ENCODE results near the gene SLC7A8.
"Not testable (repeated sequence)": the region's sequence is repeated elsewhere in the genome, so short reads cannot be mapped to it uniquely, and the experiment has no call there.

The SLC7A8 gene

GRCh38 chr14:23183479-23183878 is at the start of gene SLC7A8:
TSS of gene SLC7A8 (minus strand) at chr14:23183660. CDS start at chr14:23182914, 746 bp downstream.
- no peak for DNase-seq

- not testable (repeated sequence) for DNase-seq
Observed at GRCh38 chr14:23232241-23232808, 48.9 kb upstream of the SLC7A8 start.

DNA sequence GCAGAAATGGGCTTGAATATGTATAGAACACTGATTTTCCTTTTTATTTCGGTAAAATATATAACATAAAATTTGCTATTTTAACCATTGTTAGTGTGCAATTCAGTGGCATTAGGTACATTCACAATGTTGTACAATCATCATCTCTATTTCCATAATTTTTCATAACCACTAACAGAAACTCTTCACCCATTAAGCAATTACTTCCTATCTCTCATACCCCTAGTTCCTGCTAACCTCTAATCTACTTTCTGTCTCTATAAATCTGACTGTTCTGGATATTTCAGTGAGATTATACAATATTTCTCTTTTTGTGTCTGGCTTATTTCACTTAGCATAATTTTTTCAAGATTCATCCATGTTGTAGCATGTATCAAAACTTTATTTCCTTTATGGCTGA is 45.4 kb upstream of the SLC7A8 start:
- no peak for DNase-seq

- DNase-seq = no peak
Observed at GRCh38 chr14:23227566-23227965, 44.1 kb upstream of the SLC7A8 start.

- DNase-seq = not testable (repeated sequence)
Observed at GRCh38 chr14:23224958-23225357, 41.5 kb upstream of the SLC7A8 start.

DNA sequence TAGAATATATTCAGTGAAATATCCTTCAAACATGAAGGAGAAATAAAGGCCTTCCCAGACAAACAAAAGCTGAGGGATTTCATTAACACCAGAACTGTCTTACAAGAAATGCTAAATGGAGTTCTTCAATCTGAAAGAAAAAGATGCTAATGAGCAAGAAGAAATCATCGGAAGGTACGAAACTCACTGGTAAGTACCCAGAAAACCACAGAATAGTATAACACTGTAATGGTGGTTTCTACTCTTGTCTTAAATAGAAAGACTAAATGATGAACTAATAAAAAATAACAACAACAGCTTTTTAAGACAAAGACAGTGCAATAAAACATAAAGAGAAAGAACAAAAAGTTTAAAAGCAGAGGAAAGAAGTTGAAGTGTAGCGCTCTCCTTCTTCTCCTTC is 35.6 kb upstream of the SLC7A8 start:
- DNase-seq = no peak

- no peak for DNase-seq
Observed at GRCh38 chr14:23217032-23218020, 33.9 kb upstream of the SLC7A8 start.

GRCh38 chr14:23215421-23215820 is 32.0 kb upstream of the SLC7A8 start:
- no peak for DNase-seq

GRCh38 chr14:23209651-23210423 is 26.4 kb upstream of the SLC7A8 start:
- DNase-seq = no peak

- no peak for DNase-seq
Observed at GRCh38 chr14:23208324-23208723, 24.9 kb upstream of the SLC7A8 start.

- no peak for DNase-seq
Observed at GRCh38 chr14:23207146-23207540, 23.7 kb upstream of the SLC7A8 start.

DNA sequence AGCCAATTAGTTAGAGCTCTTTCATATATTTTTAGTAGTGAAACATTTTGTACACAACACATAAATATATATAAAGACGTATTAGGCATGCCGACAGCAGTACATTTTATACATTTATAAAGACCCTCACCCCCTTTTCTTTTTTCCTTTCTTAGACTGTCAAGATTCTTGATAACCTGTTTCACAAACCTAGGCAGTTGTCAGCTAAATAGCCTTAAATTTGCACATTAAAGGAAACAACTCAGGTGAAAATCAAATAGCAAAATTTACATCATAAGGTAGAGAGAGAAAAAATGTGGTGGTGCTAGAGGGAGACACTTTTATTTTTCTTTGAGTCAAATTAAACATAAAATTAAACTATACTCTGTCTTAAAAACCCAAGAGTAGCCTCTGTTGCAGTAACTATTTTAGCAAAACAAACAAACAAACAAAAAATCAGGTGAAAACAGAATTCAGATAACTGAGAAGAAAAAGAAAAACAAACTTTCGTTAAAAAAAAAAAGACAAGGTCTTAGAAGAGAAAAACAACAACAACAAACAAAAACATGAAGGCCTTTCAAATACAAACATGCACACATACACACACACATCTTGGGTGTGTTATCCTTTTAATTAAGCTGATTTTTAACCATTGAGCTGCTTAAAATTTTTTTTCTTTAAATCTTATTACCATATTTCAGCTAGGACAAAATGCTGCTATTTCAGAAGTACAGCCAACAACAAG is 23.1 kb upstream of the SLC7A8 start:
- no peak for DNase-seq

DNA sequence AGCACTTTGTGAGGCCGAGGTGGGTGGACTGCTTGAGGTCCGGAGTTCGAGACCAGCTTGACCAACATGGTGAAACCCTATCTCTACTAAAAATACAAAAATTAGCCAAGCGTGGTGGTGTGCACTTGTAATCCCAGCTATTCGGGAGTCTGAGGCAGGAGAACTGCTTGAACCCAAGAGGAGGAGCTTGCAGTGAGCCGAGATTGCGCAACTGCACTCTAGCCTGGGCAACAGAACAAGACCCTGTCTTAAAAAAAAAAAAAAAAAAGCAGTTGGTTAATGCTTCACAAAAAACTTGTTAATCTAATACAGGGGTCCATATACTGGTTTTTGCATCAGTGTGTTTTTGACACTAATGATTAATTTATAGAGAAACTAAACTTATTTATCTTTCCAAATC is 18.5 kb upstream of the SLC7A8 start:
- no peak for DNase-seq

DNA sequence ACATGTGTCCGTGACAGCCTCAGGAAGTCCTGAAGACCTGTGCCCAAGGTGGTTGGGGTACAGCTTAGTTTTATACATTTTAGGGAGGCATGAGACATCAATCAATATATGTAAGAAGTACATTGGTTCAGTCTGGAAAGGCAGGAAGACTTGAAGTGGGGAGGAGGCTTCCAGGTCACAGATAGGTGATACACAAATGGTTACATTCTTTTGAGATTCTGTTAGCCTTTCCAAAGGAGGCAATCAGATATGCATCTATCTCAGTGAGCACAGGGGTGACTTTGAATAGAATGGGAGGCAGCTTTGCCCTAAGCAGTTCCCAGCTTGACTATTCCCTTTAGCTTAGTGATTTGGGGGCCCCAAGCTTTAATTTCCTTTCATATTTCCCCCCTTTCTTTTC is 15.7 kb upstream of the SLC7A8 start:
- not testable (repeated sequence) for DNase-seq

GRCh38 chr14:23196487-23196886 is 13.0 kb upstream of the SLC7A8 start:
- not testable (repeated sequence) for DNase-seq

- DNase-seq = no peak
Observed at GRCh38 chr14:23195552-23196101, 12.2 kb upstream of the SLC7A8 start.

DNA sequence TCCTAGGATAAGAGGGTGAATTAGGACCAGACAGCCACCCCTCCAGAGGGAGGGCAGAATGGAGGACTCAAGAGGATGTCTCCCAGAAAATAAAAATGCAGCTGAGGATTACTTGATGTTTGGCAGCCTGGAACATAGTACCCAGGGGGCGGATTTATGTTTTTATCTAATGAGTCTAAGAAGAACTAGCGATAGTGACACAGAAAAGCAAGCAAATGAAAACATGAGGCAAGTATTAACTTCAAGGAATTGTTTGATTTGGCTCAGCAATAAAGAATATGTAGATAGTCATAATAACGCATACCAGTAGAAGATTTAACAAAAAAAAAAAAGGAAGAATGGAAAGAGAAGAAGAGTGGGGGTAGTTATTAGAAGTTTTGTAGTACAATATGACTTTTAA is 10.0 kb upstream of the SLC7A8 start:
- no peak for DNase-seq

- DNase-seq = no peak
Observed at GRCh38 chr14:23187925-23188324, 4.5 kb upstream of the SLC7A8 start.

DNA sequence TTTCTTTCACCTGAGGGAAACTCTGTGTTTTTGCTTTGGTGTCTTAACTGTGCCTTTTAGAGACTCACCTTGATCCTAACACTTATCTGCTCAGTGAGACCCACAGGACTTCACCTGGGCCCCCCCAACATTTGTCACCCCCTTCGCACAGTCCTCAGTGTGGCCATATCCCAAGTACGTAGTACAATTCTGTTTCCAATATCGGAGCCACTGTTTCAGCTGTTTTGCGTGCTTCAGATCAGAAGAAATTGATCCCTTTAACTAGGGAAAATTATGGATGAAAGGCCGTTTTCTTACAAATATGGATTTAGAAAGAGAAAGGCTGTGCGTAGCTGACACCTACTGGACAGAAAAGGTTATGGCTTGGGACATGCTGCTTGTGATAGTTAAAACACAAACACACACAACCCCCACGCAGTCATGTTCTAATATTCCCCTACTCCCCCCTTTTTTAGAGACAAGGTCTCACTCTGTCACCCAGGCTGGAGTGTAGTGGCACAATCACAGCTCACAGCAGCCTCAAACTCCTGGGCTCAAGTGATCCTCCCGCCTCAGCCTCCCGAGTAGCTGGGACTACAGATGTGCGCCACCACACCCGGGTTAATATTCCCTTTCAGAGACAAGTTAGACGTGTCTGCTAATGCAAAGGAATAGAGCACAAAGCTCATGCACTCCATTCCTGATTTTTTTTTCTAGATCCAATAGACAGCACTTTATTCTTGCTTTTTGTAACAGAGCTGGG is 3.6 kb upstream of the SLC7A8 start:
- no peak for DNase-seq

DNA sequence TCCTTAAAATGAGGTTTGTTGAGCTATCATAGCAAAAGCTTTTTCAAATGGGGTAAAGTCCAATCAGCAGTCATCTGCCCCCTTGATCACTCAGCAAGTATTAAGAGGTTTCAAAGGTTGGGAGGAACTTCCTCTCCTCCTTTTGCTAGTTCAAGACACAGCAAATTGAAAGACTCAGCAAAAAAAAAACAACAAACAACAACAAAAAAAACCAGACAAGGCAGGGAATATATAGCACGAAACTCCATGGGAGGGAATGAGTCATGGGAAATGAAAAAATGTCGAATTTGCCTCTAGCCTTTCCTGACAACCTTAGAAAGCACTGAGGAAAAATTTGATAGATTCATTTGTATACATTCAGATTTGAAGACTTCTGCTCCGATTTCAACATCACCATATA is 1.6 kb upstream of the SLC7A8 start:
- no peak for DNase-seq

GRCh38 chr14:23183158-23183470 is 346 bp downstream of the SLC7A8 start:
- DNase-seq = no peak
